ENCODE measurements around the gene SBF2.
A peak's percentile ranks its signal among the peaks of the same experiment; 100 is the strongest.
"Not testable (repeated sequence)": the region's sequence is repeated elsewhere in the genome, so short reads cannot be mapped to it uniquely, and the experiment has no call there.

Gene SBF2

GRCh38 chr11:10283991-10284390 lies 10.0 kb downstream of the SBF2 start:
- Histone ChIP-seq H3K27ac (ENCODE audit: low read length) (no peak overlapping the region), H3K4me3 (ENCODE audit: low read length in 2 of 2) (no peak overlapping the region), H3K4me1 (ENCODE audit: control insufficient read depth, insufficient read depth, low read length) (peaks cover 9% of the 10 kb centered on the region), H3K9me3 (ENCODE audit: control insufficient read depth in 2 of 2, low read length in 2 of 2) (no peaks in the 10 kb centered on the region), H3K9ac (ENCODE audit: low read length in 2 of 2) (no peak overlapping the region), H3K27me3 (ENCODE audit: control insufficient read depth in 1 of 2, insufficient read depth in 2 of 2, low read length in 2 of 2) (no peaks in the 10 kb centered on the region), H3K36me3 (ENCODE audit: control insufficient read depth in 2 of 2, insufficient read depth in 2 of 2, low read length in 2 of 2) (peaks cover 0 to 3% of the 10 kb centered on the region in 2 donors)

- Histone ChIP-seq H3K9me3 (ENCODE audit: control insufficient read depth in 2 of 2, low read length in 2 of 2) (no peaks in the 10 kb centered on the region), H3K27ac (ENCODE audit: low read length) (no peak overlapping the region), H3K4me3 (ENCODE audit: low read length in 2 of 2) (no peak overlapping the region), H3K4me1 (ENCODE audit: control insufficient read depth, insufficient read depth, low read length) (no peaks in the 10 kb centered on the region), H3K9ac (ENCODE audit: low read length in 2 of 2) (no peak overlapping the region), H3K27me3 (ENCODE audit: control insufficient read depth in 1 of 2, insufficient read depth in 2 of 2, low read length in 2 of 2) (no peaks in the 10 kb centered on the region), H3K36me3 (ENCODE audit: control insufficient read depth in 2 of 2, insufficient read depth in 2 of 2, low read length in 2 of 2) (no peaks in the 10 kb centered on the region)
Observed at GRCh38 chr11:10282117-10282516, 11.9 kb downstream of the SBF2 start.

GRCh38 chr11:10275714-10276113 lies 18.3 kb downstream of the SBF2 start:
- H3K4me1 ChIP-seq (ENCODE audit: control insufficient read depth, insufficient read depth, low read length) = peaks cover 7% of the 10 kb centered on the region

GRCh38 chr11:10274726-10275125 lies 19.3 kb downstream of the SBF2 start:
- peaks cover 7% of the 10 kb centered on the region for H3K4me1 ChIP-seq (ENCODE audit: control insufficient read depth, insufficient read depth, low read length)
- H3K9ac ChIP-seq (ENCODE audit: low read length in 2 of 2) = no peak overlapping the region
- H3K36me3 ChIP-seq (ENCODE audit: control insufficient read depth in 2 of 2, insufficient read depth in 2 of 2, low read length in 2 of 2) = no peaks in the 10 kb centered on the region
- no peak overlapping the region for H3K4me3 ChIP-seq (ENCODE audit: low read length in 2 of 2)
- H3K27ac ChIP-seq (ENCODE audit: low read length) = no peak overlapping the region
- H3K9me3 ChIP-seq (ENCODE audit: control insufficient read depth in 2 of 2, low read length in 2 of 2) = no peaks in the 10 kb centered on the region
- no peaks in the 10 kb centered on the region for H3K27me3 ChIP-seq (ENCODE audit: control insufficient read depth in 1 of 2, insufficient read depth in 2 of 2, low read length in 2 of 2)

More at GRCh38 chr11:10275714-10276113, 18.3 kb downstream of the SBF2 start:
- Histone ChIP-seq H3K9ac (ENCODE audit: low read length in 2 of 2) (no peak overlapping the region), H3K27ac (ENCODE audit: low read length) (no peak overlapping the region), H3K4me3 (ENCODE audit: low read length in 2 of 2) (no peak overlapping the region), H3K9me3 (ENCODE audit: control insufficient read depth in 2 of 2, low read length in 2 of 2) (no peaks in the 10 kb centered on the region), H3K36me3 (ENCODE audit: control insufficient read depth in 2 of 2, insufficient read depth in 2 of 2, low read length in 2 of 2) (no peaks in the 10 kb centered on the region), H3K27me3 (ENCODE audit: control insufficient read depth in 1 of 2, insufficient read depth in 2 of 2, low read length in 2 of 2) (no peaks in the 10 kb centered on the region)

GRCh38 chr11:10273738-10274137 lies 20.3 kb downstream of the SBF2 start:
- no peaks in the 10 kb centered on the region for H3K36me3 ChIP-seq (ENCODE audit: control insufficient read depth in 2 of 2, insufficient read depth in 2 of 2, low read length in 2 of 2)
- peaks cover 7% of the 10 kb centered on the region for H3K4me1 ChIP-seq (ENCODE audit: control insufficient read depth, insufficient read depth, low read length)
- no peaks in the 10 kb centered on the region for H3K27me3 ChIP-seq (ENCODE audit: control insufficient read depth in 1 of 2, insufficient read depth in 2 of 2, low read length in 2 of 2)
- peak overlapping the region; percentile 18 for H3K27ac ChIP-seq (ENCODE audit: low read length)
- H3K9me3 ChIP-seq (ENCODE audit: control insufficient read depth in 2 of 2, low read length in 2 of 2) = no peaks in the 10 kb centered on the region
- no peak overlapping the region for H3K4me3 ChIP-seq (ENCODE audit: low read length in 2 of 2)
- no peak overlapping the region for H3K9ac ChIP-seq (ENCODE audit: low read length in 2 of 2)

- Histone ChIP-seq H3K27me3 (ENCODE audit: control insufficient read depth in 1 of 2, insufficient read depth in 2 of 2, low read length in 2 of 2) (no peaks in the 10 kb centered on the region), H3K36me3 (ENCODE audit: control insufficient read depth in 2 of 2, insufficient read depth in 2 of 2, low read length in 2 of 2) (no peaks in the 10 kb centered on the region), H3K9ac (ENCODE audit: low read length in 2 of 2) (no peak overlapping the region), H3K4me3 (ENCODE audit: low read length in 2 of 2) (no peak overlapping the region), H3K4me1 (ENCODE audit: control insufficient read depth, insufficient read depth, low read length) (peaks cover 7% of the 10 kb centered on the region), H3K27ac (ENCODE audit: low read length) (no peak overlapping the region), H3K9me3 (ENCODE audit: control insufficient read depth in 2 of 2, low read length in 2 of 2) (no peaks in the 10 kb centered on the region)
Observed at GRCh38 chr11:10272132-10272531, 21.9 kb downstream of the SBF2 start.

GRCh38 chr11:10268746-10269488 lies 25.1 kb downstream of the SBF2 start:
- Histone ChIP-seq H3K27me3 (ENCODE audit: control insufficient read depth in 1 of 2, insufficient read depth in 2 of 2, low read length in 2 of 2) (no peaks in the 10 kb centered on the region), H3K4me1 (ENCODE audit: control insufficient read depth, insufficient read depth, low read length) (peaks cover 7% of the 10 kb centered on the region), H3K4me3 (ENCODE audit: low read length in 2 of 2) (no peak overlapping the region), H3K9me3 (ENCODE audit: control insufficient read depth in 2 of 2, low read length in 2 of 2) (no peaks in the 10 kb centered on the region), H3K27ac (ENCODE audit: low read length) (no peak overlapping the region), H3K36me3 (ENCODE audit: control insufficient read depth in 2 of 2, insufficient read depth in 2 of 2, low read length in 2 of 2) (no peaks in the 10 kb centered on the region), H3K9ac (ENCODE audit: low read length in 2 of 2) (no peak overlapping the region)

- H3K27me3 ChIP-seq (ENCODE audit: control insufficient read depth in 1 of 2, insufficient read depth in 2 of 2, low read length in 2 of 2) = no peaks in the 10 kb centered on the region
- H3K4me3 ChIP-seq (ENCODE audit: low read length in 2 of 2) = no peak overlapping the region
- no peak overlapping the region for H3K27ac ChIP-seq (ENCODE audit: low read length)
- no peaks in the 10 kb centered on the region for H3K36me3 ChIP-seq (ENCODE audit: control insufficient read depth in 2 of 2, insufficient read depth in 2 of 2, low read length in 2 of 2)
- no peaks in the 10 kb centered on the region for H3K9me3 ChIP-seq (ENCODE audit: control insufficient read depth in 2 of 2, low read length in 2 of 2)
- H3K4me1 ChIP-seq (ENCODE audit: control insufficient read depth, insufficient read depth, low read length) = no peaks in the 10 kb centered on the region
- no peak overlapping the region for H3K9ac ChIP-seq (ENCODE audit: low read length in 2 of 2)
Observed at GRCh38 chr11:10267821-10268220, 26.2 kb downstream of the SBF2 start.

GRCh38 chr11:10265936-10266335 lies 28.1 kb downstream of the SBF2 start:
- Histone ChIP-seq H3K27ac (ENCODE audit: low read length) (no peak overlapping the region), H3K4me1 (ENCODE audit: control insufficient read depth, insufficient read depth, low read length) (no peaks in the 10 kb centered on the region), H3K9ac (ENCODE audit: low read length in 2 of 2) (no peak overlapping the region), H3K36me3 (ENCODE audit: control insufficient read depth in 2 of 2, insufficient read depth in 2 of 2, low read length in 2 of 2) (no peaks in the 10 kb centered on the region), H3K27me3 (ENCODE audit: control insufficient read depth in 1 of 2, insufficient read depth in 2 of 2, low read length in 2 of 2) (no peaks in the 10 kb centered on the region), H3K9me3 (ENCODE audit: control insufficient read depth in 2 of 2, low read length in 2 of 2) (no peaks in the 10 kb centered on the region), H3K4me3 (ENCODE audit: low read length in 2 of 2) (no peak overlapping the region)

GRCh38 chr11:10264716-10265115 lies 29.3 kb downstream of the SBF2 start:
- not testable (repeated sequence) for H3K36me3 ChIP-seq (ENCODE audit: control insufficient read depth in 2 of 2, insufficient read depth in 2 of 2, low read length in 2 of 2); H3K4me1 ChIP-seq (ENCODE audit: control insufficient read depth, insufficient read depth, low read length); H3K4me3 ChIP-seq (ENCODE audit: low read length in 2 of 2); H3K27me3 ChIP-seq (ENCODE audit: control insufficient read depth in 1 of 2, insufficient read depth in 2 of 2, low read length in 2 of 2); H3K9ac ChIP-seq (ENCODE audit: low read length in 2 of 2); H3K9me3 ChIP-seq (ENCODE audit: control insufficient read depth in 2 of 2, low read length in 2 of 2); H3K27ac ChIP-seq (ENCODE audit: low read length)

- no peaks in the 10 kb centered on the region for H3K27me3 ChIP-seq (ENCODE audit: control insufficient read depth in 1 of 2, insufficient read depth in 2 of 2, low read length in 2 of 2)
- H3K27ac ChIP-seq (ENCODE audit: low read length) = no peak overlapping the region
- H3K4me1 ChIP-seq (ENCODE audit: control insufficient read depth, insufficient read depth, low read length) = no peaks in the 10 kb centered on the region
- H3K9me3 ChIP-seq (ENCODE audit: control insufficient read depth in 2 of 2, low read length in 2 of 2) = no peaks in the 10 kb centered on the region
- H3K4me3 ChIP-seq (ENCODE audit: low read length in 2 of 2) = no peak overlapping the region
- no peak overlapping the region for H3K9ac ChIP-seq (ENCODE audit: low read length in 2 of 2)
- no peaks in the 10 kb centered on the region for H3K36me3 ChIP-seq (ENCODE audit: control insufficient read depth in 2 of 2, insufficient read depth in 2 of 2, low read length in 2 of 2)
Observed at GRCh38 chr11:10263929-10264328, 30.1 kb downstream of the SBF2 start.

All from stomach smooth muscle (tissue), 2 donors.